Naive thymus-derived CD8-positive, alpha-beta T cell (primary cell): ENCODE results near the gene MAML3. TPM values are rescaled to one million over a fixed set of nuclear protein-coding genes. Genes with fewer than 3 reads are reported as not detected.

Source experiments
- ATAC-seq, 2 donors: fragments of 150-1000 bp; cut with Tn5 transposase in 1 of 2; sonication (Bioruptor Pico), chemical (Tn5 transposase) in 1 of 2; 1 replicate in 1 of 2; 2 replicates in 1 of 2; pipeline ENCODE4 v1.10.0; 2021; ENCODE audit warnings: mild to moderate bottlenecking in 2 of 2, moderate library complexity in 2 of 2
- POLR2A ChIA-PET: fragments of 350-600 bp; sonication (Branson Sonifier 250); formaldehyde crosslinking; loops from one replicate; lab custom pipeline; 2021; ENCODE audit warnings: antibody characterized with exemption; lab: Charles Lee
- DNase-seq, 10 donors: peaks; one replicate each; pipeline versions ENCODE4 v3.0.0 to v3.0.0-alpha.2; 2020 to 2022
- H3K27ac Mint-ChIP-seq, 10 donors: one replicate each; pipeline ENCODE4 v1.8.0; 2020 to 2022; ENCODE audit warnings: mild to moderate bottlenecking in 10 of 10, mixed read lengths in 10 of 10, moderate library complexity in 4 of 10, inconsistent platforms in 1 of 10
- H3K27me3 Mint-ChIP-seq, 5 donors: one replicate each; pipeline ENCODE4 v1.8.0; 2021 to 2022; ENCODE audit warnings: mixed read lengths in 5 of 5
- H3K36me3 Mint-ChIP-seq, 3 donors: one replicate each; pipeline ENCODE4 v1.8.0; 2020 to 2022; ENCODE audit warnings: mixed read lengths in 3 of 3, mild to moderate bottlenecking in 2 of 3, inconsistent platforms in 1 of 3
- H3K4me1 Mint-ChIP-seq, 4 donors: one replicate each; pipeline ENCODE4 v1.8.0; 2021 to 2022; ENCODE audit warnings: mixed read lengths in 4 of 4
- H3K4me3 Mint-ChIP-seq, 10 donors: one replicate each; pipeline ENCODE4 v1.8.0; 2020 to 2022; ENCODE audit warnings: mild to moderate bottlenecking in 10 of 10, mixed read lengths in 10 of 10, moderate library complexity in 6 of 10, inconsistent platforms in 1 of 10
- H3K9me3 Mint-ChIP-seq, 9 donors: one replicate each; pipeline ENCODE4 v1.8.0; 2020 to 2022; ENCODE audit warnings: mixed read lengths in 9 of 9, mild to moderate bottlenecking in 3 of 9, inconsistent platforms in 1 of 9, moderate library complexity in 1 of 9
- polyA plus RNA-seq, 3 donors: library from polyadenylated mRNA; unstranded; fragments of 300-500 nt; fragmentation: Illumina TruSeq; gene quantifications; one replicate each; pipeline ENCODE4 v1.2.3, GENCODE V29; 2021
- total RNA-seq, 8 experiments: library from RNA in 2 of 8; stranded (reverse) in 2 of 8; gene quantifications; one replicate each; pipeline ENCODE4 v1.2.3 and lab custom pipeline; 2021 to 2026

Gene MAML3
- total and polyA plus RNA-seq, 5 experiments from 2014 or later: 0.51 to 5.3 (median 1.6) TPM

- no peak for DNase-seq
- no peak overlapping the region for H3K4me3 Mint-ChIP-seq
- H3K36me3 Mint-ChIP-seq: no peaks in the 10 kb centered on the region
- H3K27me3 Mint-ChIP-seq: peaks cover 0 to 6% (median 2%) of the 10 kb centered on the region in 5 donors
- ATAC-seq: no peak
- no peaks in the 10 kb centered on the region for H3K9me3 Mint-ChIP-seq
- no peak overlapping the region for H3K27ac Mint-ChIP-seq
- no peaks in the 10 kb centered on the region for H3K4me1 Mint-ChIP-seq
- POLR2A ChIA-PET: no interaction called here
Observed at GRCh38 chr4:140174543-140174942, 20.6 kb upstream of the MAML3 start.

DNA sequence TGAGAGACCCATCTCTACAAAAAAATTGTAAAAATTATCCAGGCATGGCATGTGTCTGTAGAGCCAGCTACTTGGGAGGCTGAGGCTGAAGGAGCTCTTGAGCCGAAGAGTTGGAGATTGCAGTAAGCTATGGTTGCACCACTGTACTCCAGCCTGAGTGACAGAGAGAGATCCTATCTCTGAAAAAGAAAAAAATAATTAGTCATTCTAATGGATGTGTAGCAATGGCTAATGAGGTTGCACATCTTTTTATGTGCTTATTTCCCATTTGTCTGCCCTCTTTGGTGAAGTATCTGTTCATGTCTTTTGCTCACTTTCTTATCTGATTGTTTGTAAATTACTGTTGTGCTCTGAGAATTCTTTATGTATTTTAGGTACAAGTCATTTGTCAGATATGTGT lies 19.0 kb upstream of the MAML3 start:
- H3K9me3 Mint-ChIP-seq: no peaks in the 10 kb centered on the region
- ATAC-seq: no peak
- POLR2A ChIA-PET: no interaction called here

DNA sequence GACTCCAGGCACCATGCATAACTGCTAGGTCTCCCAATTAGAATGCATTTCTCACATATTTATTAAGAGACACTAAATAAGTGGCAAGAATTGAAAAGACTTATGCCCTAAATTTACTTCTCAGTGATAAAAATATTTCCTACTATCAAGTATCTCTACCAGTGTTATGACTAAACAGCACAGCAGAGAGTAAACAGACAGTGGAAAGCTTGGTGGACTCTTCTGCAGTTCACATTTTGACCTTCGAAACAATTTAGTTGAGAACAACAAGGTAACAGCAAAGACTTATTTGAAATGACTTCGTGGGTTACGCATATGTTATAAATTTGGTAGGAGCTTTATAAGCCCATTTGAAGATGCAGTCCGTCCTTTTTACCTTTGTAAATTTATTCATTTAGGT lies 16.3 kb upstream of the MAML3 start:
- Mint-ChIP-seq H3K36me3 (no peaks in the 10 kb centered on the region), H3K4me3 (no peak overlapping the region), H3K27me3 (no peaks in the 10 kb centered on the region), H3K9me3 (no peaks in the 10 kb centered on the region), H3K27ac (no peak overlapping the region), H3K4me1 (peaks cover 0 to 4% (median 0%) of the 10 kb centered on the region in 4 donors)
- ATAC-seq (no peak), DNase-seq (no peak)
- POLR2A ChIA-PET: no interaction called here

More for the DNA sequence above, 19.0 kb upstream of the MAML3 start:
- Mint-ChIP-seq H3K36me3 (no peaks in the 10 kb centered on the region), H3K4me1 (peaks cover 0 to 1% (median 0%) of the 10 kb centered on the region in 4 donors), H3K4me3 (no peak overlapping the region), H3K27me3 (peaks cover 0 to 6% (median 2%) of the 10 kb centered on the region in 5 donors), H3K27ac (no peak overlapping the region)
- DNase-seq: no peak

GRCh38 chr4:140168936-140169335 lies 15.0 kb upstream of the MAML3 start:
- Mint-ChIP-seq H3K36me3 (no peaks in the 10 kb centered on the region), H3K4me3 (no peak overlapping the region), H3K27ac (no peak overlapping the region), H3K27me3 (peaks cover 0 to 2% (median 0%) of the 10 kb centered on the region in 5 donors), H3K9me3 (no peaks in the 10 kb centered on the region), H3K4me1 (peaks cover 0 to 4% (median 0%) of the 10 kb centered on the region in 4 donors)
- DNase-seq: no peak
- ATAC-seq: no peak
- POLR2A ChIA-PET: no interaction called here

- Mint-ChIP-seq H3K9me3 (no peaks in the 10 kb centered on the region), H3K4me1 (peaks cover 0 to 4% (median 0%) of the 10 kb centered on the region in 4 donors), H3K27ac (no peak overlapping the region), H3K36me3 (no peaks in the 10 kb centered on the region), H3K4me3 (no peak overlapping the region), H3K27me3 (peaks cover 0 to 2% (median 0%) of the 10 kb centered on the region in 5 donors)
- ATAC-seq (no peak), DNase-seq (no peak)
- POLR2A ChIA-PET: no interaction called here
Observed at GRCh38 chr4:140168474-140168873, 14.5 kb upstream of the MAML3 start.

DNA sequence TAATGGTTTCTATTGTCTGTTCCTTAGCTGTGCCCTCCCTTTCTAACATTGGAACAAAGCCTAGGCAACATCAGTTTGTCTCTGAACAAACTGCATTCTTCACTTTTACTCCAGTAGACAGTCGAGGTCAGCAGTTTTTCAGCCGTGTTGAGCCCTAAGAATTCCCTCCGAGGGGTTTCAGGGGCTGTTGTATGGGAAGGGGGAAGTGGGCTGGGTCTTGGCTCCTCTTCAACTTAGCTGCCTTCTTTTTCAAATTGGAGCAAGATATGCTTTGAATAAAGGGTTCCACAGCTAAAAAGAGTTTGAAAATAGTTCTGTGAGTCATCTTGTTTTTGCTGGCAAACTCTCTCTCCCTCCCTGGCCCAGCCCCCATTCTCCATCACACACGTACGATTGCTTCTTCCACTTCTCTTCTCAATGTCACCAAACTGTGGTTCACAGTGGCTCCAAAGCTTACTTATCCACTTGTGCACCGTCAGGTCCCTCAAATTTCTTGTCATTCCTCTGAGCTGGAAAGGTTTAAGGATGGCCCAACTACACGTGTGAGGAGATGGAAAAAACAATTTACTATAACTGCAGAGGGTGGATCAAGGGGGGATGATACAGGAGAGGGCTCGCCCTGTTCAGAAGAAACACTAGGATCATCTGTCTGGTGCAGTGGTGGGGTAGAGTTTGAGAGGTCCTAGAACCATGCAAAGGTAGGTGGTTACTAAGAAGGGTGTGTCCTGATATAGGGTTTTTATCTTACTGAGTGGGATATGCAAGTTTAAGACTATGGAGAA lies 9.2 kb upstream of the MAML3 start:
- Mint-ChIP-seq H3K27me3 (peaks cover 0 to 2% (median 0%) of the 10 kb centered on the region in 5 donors), H3K27ac (no peak overlapping the region), H3K9me3 (peaks cover 0 to 4% (median 0%) of the 10 kb centered on the region in 9 donors), H3K4me1 (peaks cover 0 to 12% (median 0%) of the 10 kb centered on the region in 4 donors), H3K4me3 (no peak overlapping the region), H3K36me3 (peaks cover 0 to 3% (median 0%) of the 10 kb centered on the region in 3 donors)
- POLR2A ChIA-PET: no interaction called here
- ATAC-seq: no peak
- no peak for DNase-seq

GRCh38 chr4:140162596-140162995 lies 8.6 kb upstream of the MAML3 start:
- ATAC-seq (no peak), DNase-seq (no peak)
- Mint-ChIP-seq H3K36me3 (peaks cover 0 to 3% (median 0%) of the 10 kb centered on the region in 3 donors), H3K4me1 (peaks cover 0 to 14% (median under 1%) of the 10 kb centered on the region in 4 donors), H3K4me3 (no peak overlapping the region), H3K27ac (no peak overlapping the region), H3K9me3 (peaks cover 0 to 4% (median 0%) of the 10 kb centered on the region in 9 donors), H3K27me3 (peaks cover 0 to 2% (median 0%) of the 10 kb centered on the region in 5 donors)
- POLR2A ChIA-PET: interaction anchor here (1.0 kb wide), 1 partner anchor 9 kb away, joined by 5 read pairs; the partner anchor contains the start of gene MAML3

DNA sequence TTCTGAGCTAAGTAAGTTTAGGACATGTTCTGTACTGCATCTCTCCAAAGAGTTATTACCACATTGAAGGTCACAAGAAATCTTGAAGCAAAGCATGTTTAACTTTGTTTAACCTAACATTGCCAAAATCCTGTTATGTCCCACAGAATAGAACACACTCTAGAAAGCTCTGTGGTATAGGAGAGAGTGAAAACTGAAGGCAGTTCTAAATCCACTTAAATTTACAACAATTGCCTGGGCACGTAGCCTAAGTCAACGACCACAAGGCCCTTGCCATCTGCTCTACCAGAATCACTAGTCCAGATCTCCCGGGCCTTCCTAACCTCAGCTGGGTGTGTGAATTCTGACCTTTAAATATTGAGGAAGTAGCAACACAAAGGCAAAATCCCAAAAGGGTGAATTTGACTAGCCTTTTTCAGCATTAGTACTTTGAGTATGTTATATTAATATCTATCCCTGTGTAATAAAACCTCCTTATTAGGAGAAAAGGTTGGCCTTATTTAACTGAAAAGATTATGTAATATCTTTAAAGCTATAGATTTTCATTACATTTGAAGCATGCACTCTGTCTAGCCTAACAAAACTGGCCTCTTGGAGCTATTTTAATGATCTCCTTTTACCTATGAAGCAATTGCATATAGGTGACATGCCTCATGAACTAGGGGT lies 4.5 kb upstream of the MAML3 start:
- Mint-ChIP-seq H3K27me3 (no peaks in the 10 kb centered on the region), H3K27ac (no peak overlapping the region), H3K4me1 (peaks cover 7 to 48% (median 25%) of the 10 kb centered on the region in 4 donors), H3K9me3 (peaks cover 0 to 4% (median 0%) of the 10 kb centered on the region in 9 donors), H3K36me3 (peaks cover 0 to 3% (median 0%) of the 10 kb centered on the region in 3 donors), H3K4me3 (no peak overlapping the region)
- POLR2A ChIA-PET: no interaction called here
- ATAC-seq (no peak), DNase-seq (no peak)

DNA sequence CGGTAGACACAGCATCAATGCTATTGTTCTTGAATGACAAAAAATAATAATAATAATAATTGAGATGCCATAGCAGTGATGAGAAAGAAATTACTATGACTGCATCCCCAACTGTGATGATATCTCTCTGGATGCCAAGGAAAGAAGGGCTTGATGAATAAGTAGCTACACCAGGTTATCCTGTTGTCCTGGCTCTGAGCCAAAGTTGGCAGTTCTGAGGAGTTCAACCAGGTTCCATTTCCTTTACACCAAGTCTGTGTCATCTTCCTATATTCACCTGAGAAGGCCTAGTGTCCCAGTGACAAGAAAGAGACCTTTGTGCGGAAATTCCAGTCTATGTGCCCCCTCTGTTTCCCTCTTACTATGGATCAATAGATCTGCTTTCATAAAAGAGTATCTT lies 3.4 kb upstream of the MAML3 start:
- no peaks in the 10 kb centered on the region for H3K27me3 Mint-ChIP-seq
- POLR2A ChIA-PET: interaction anchor here (1.0 kb wide), 1 partner anchor 108 kb away, joined by 5 read pairs; no protein-coding TSS in a partner anchor
- peak overlapping the region in 3 of 10 donors; percentile 32 to 70 (median 58) for H3K27ac Mint-ChIP-seq
- no peak for DNase-seq
- H3K9me3 Mint-ChIP-seq: peaks cover 0 to 4% (median 0%) of the 10 kb centered on the region in 9 donors
- peaks cover 10 to 43% (median 26%) of the 10 kb centered on the region in 4 donors for H3K4me1 Mint-ChIP-seq
- H3K4me3 Mint-ChIP-seq: no peak overlapping the region
- H3K36me3 Mint-ChIP-seq: no peaks in the 10 kb centered on the region
- no peak for ATAC-seq

DNA sequence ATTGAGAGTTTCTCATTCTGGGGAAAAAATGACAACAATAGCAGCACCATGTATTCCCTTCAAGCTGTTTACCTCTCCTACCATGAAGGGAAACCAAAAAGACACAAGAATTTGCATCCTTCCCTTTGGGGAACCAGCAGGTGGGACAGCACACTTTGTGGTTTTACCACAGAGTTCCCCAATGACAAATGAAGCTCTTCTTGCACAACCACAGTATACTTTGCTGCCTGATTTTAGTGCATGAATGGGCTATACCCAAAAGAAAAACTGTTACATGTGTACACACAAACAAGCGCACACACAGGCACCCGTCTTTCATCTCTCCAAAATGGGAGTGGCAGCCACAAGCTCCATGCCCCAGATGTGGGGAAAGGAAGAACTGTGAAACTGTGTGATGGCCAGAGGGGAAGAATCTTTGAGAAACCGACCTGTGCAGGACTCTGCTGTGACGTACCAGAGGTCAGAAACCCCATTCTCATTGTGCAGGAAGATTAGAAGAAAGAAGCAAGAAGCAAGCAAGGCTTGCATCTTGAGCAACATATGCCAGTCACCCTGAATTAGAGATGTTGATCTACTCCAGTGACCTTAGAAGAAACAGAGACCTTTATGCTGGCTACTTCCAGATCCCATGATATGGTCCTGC lies 2.7 kb upstream of the MAML3 start:
- H3K27me3 Mint-ChIP-seq: no peaks in the 10 kb centered on the region
- peak overlapping the region in 8 of 10 donors; percentile 7 to 70 (median 49) for H3K27ac Mint-ChIP-seq
- H3K4me1 Mint-ChIP-seq: peaks cover 10 to 43% (median 26%) of the 10 kb centered on the region in 4 donors
- DNase-seq (peak in 1 of 10 donors; percentile 20), ATAC-seq (no peak)
- H3K4me3 Mint-ChIP-seq: peak overlapping the region in 5 of 10 donors; percentile 3 to 62 (median 5)
- POLR2A ChIA-PET: interaction anchor here (0.6 to 5.6 kb wide), 3 partner anchors 34 to 107 kb away, joined by 4 to 31 read pairs (median 5); no protein-coding TSS in a partner anchor
- H3K9me3 Mint-ChIP-seq: peaks cover 0 to 1% (median 0%) of the 10 kb centered on the region in 9 donors
- H3K36me3 Mint-ChIP-seq: no peaks in the 10 kb centered on the region

GRCh38 chr4:140154572-140154891 lies 548 bp upstream of the MAML3 start:
- H3K27me3 Mint-ChIP-seq: no peaks in the 10 kb centered on the region
- peaks cover 0 to 2% (median 0%) of the 10 kb centered on the region in 3 donors for H3K36me3 Mint-ChIP-seq
- H3K9me3 Mint-ChIP-seq: no peaks in the 10 kb centered on the region
- no peak for DNase-seq
- no peak for ATAC-seq
- POLR2A ChIA-PET: interaction anchor here (0.8 to 5.6 kb wide), 13 partner anchors 8 to 131 kb away, joined by 3 to 76 read pairs (median 7); no protein-coding TSS in a partner anchor
- peak overlapping the region; percentile 85 to 96 (median 90) for H3K27ac Mint-ChIP-seq
- peak overlapping the region; percentile 93 to 100 (median 98) for H3K4me3 Mint-ChIP-seq
- peaks cover 10 to 52% (median 30%) of the 10 kb centered on the region in 4 donors for H3K4me1 Mint-ChIP-seq

DNA sequence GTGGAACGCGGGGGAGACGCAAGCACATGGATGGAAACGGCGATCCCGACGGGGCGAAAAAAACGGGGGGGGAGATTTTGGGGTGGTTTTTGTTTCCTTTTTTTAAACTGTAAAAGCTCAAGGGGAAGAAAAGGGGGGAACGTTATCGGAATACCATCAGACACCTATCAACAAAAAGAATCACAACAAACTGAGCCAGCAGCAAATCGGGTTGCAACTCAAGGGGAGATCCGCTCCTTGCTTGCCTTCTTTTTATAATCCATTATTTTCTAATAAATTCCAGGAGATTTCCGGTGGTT lies 616 bp downstream of the MAML3 start:
- H3K36me3 Mint-ChIP-seq: peaks cover 0 to 2% (median 0%) of the 10 kb centered on the region in 3 donors
- peaks cover 10 to 57% (median 34%) of the 10 kb centered on the region in 4 donors for H3K4me1 Mint-ChIP-seq
- H3K9me3 Mint-ChIP-seq: no peaks in the 10 kb centered on the region
- DNase-seq (no peak), ATAC-seq (no peak)
- no peaks in the 10 kb centered on the region for H3K27me3 Mint-ChIP-seq
- POLR2A ChIA-PET: interaction anchor here (1.0 to 5.6 kb wide), 15 partner anchors 9 to 220 kb away, joined by 3 to 76 read pairs (median 5); partner anchors contain the start of gene SCOC
- peak overlapping the region; percentile 85 to 96 (median 90) for H3K27ac Mint-ChIP-seq
- peak overlapping the region; percentile 93 to 100 (median 98) for H3K4me3 Mint-ChIP-seq
